Kidney (tissue), 14 donors: ENCODE data around the gene SPARC. TPM values are rescaled to one million over a fixed set of nuclear protein-coding genes. Genes with fewer than 3 reads are reported as not detected.
"Not testable (repeated sequence)": the region's sequence is repeated elsewhere in the genome, so short reads cannot be mapped to it uniquely, and the experiment has no call there.

Source experiments
- DNase-seq, 5 donors: peaks; one replicate each; pipeline ENCODE4 v3.0.0-alpha.2; 2013 to 2020
- FAIRE-seq: peaks from 2 replicates; lab custom pipeline; 2012; peaks lifted over from hg19 to GRCh38; lab: Jason Lieb, UNC
- H3K27ac ChIP-seq, 2 donors: one replicate each; pipeline ENCODE4 v1.7.0; 2013; ENCODE audit warnings: low read depth in 2 of 2, low read length in 2 of 2, inconsistent platforms in 1 of 2
- H3K27me3 ChIP-seq: one replicate; pipeline ENCODE4 v1.7.1; 2013; ENCODE audit warnings: low read length, inconsistent platforms; ENCODE audit not compliant: control insufficient read depth, insufficient read depth
- H3K36me3 ChIP-seq, 3 donors: one replicate each; pipeline versions ENCODE4 v1.7.0 to v1.7.1; 2013; ENCODE audit warnings: low read length in 3 of 3, control low read depth in 1 of 3, inconsistent platforms in 1 of 3; ENCODE audit not compliant: insufficient read depth in 3 of 3, control insufficient read depth in 2 of 3
- H3K4me1 ChIP-seq, 3 donors: one replicate each; pipeline versions ENCODE4 v1.7.0 to v1.7.1; 2013; ENCODE audit warnings: low read length in 3 of 3, inconsistent platforms in 1 of 3, low read depth in 1 of 3; ENCODE audit not compliant: control insufficient read depth in 2 of 3, insufficient read depth in 2 of 3
- H3K4me3 ChIP-seq, 3 donors: one replicate each; pipeline versions ENCODE4 v1.7.0 to v1.8.1; 2013; ENCODE audit warnings: low read length in 3 of 3, control low read depth in 1 of 3, inconsistent platforms in 1 of 3
- H3K9ac ChIP-seq, 3 donors: one replicate each; pipeline versions ENCODE4 v1.7.0 to v1.7.1; 2013; ENCODE audit warnings: low read length in 3 of 3, control low read depth in 1 of 3, inconsistent platforms in 1 of 3
- H3K9me3 ChIP-seq, 3 donors: one replicate each; pipeline versions ENCODE4 v1.7.0 to v1.7.1; 2013; ENCODE audit warnings: low read length in 3 of 3, control low read depth in 1 of 3, inconsistent platforms in 1 of 3; ENCODE audit not compliant: control insufficient read depth in 2 of 3, insufficient read depth in 1 of 3
- CTCF ChIP-seq: IDR thresholded peaks from 3 replicates; pipeline ENCODE4 v1.5.1; 2012; ENCODE audit warnings: mild to moderate bottlenecking, moderate library complexity, borderline replicate concordance; ENCODE audit not compliant: insufficient read depth; ENCODE audit errors: extremely low read depth
- intact Hi-C: fragments of 100-400 bp; cut with DNase I; formaldehyde crosslinking; loops from one replicate; pipeline ENCODE4 v1.11.1; 2022
- polyA plus RNA-seq: library from polyadenylated mRNA; stranded (reverse); fragments of 350-450 nt; fragmentation: Illumina TruSeq; extraction: RNeasy Lipid Tissue Mini Kit (QIAGEN cat#74804); gene quantifications from one replicate; pipeline ENCODE4 v1.2.3, GENCODE V29; 2014; ENCODE audit warnings: low read depth, low replicate concordance; ENCODE audit not compliant: insufficient read depth
- total RNA-seq: library from RNA; stranded (reverse); fragmentation: NEBNext Ultra II Directional; extraction: Animal tissue kit (Norgen Biotek cat#: 25700); gene quantifications from one replicate; pipeline ENCODE4 v1.2.1, GENCODE V29; 2021
- donor health status: control.
- donor health status: control.
- donor health status: control.
- donor health status: control.
- donor health status: control.
- donor health status: DM: yes; HTN: yes; CAD: no.
- donor health status: Normal renal cell carcinoma (clear cell type).

Gene SPARC
- total and polyA plus RNA-seq, 2 donors from 2014 or later, result 581 to 637 TPM

DNA sequence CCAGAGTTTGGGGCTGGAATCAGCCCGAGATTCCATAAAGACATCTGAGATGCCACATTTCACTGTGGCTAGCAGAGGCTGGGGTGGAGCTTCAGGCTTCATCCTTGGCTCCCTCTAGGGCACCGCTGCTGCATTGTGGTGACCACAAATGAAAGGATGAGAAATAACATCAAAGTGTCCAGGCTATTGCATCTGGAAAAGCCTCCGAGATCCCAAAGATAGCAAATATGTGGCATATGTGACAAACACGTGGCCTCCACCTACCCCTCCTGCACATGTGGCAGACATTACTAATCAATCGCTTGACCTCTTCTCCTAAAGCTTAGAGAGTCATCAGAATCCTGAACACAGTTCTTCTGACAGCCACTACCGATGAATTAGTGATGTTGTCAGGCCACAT is 4.5 kb downstream of the SPARC start:
- no peak for TF ChIP-seq CTCF
- DNase-seq (no peak), FAIRE-seq (no peak)
- Histone ChIP-seq H3K4me1 (peaks cover 11 to 39% (median 29%) of the 10 kb centered on the region in 3 donors), H3K9ac (no peak overlapping the region), H3K27ac (no peak overlapping the region), H3K4me3 (peak overlapping the region in 1 of 3 donors; percentile 20), H3K27me3 (no peaks in the 10 kb centered on the region), H3K36me3 (peaks cover 0 to 2% (median 0%) of the 10 kb centered on the region in 3 donors), H3K9me3 (no peaks in the 10 kb centered on the region)
- intact Hi-C loops, result no loop called here

GRCh38 chr5:151680944-151681427 is 5.7 kb downstream of the SPARC start:
- no peak for FAIRE-seq
- intact Hi-C loops, result no loop called here
- Histone ChIP-seq H3K27ac (peak overlapping the region; percentile 2 to 45), H3K27me3 (no peaks in the 10 kb centered on the region), H3K4me3 (no peak overlapping the region), H3K9ac (peak overlapping the region in 1 of 3 donors; percentile 24), H3K4me1 (peaks cover 14 to 46% (median 29%) of the 10 kb centered on the region in 3 donors), H3K9me3 (no peaks in the 10 kb centered on the region), H3K36me3 (peaks cover 0 to 2% (median 0%) of the 10 kb centered on the region in 3 donors)
- DNase-seq, result no peak
- TF ChIP-seq CTCF, result no peak

DNA sequence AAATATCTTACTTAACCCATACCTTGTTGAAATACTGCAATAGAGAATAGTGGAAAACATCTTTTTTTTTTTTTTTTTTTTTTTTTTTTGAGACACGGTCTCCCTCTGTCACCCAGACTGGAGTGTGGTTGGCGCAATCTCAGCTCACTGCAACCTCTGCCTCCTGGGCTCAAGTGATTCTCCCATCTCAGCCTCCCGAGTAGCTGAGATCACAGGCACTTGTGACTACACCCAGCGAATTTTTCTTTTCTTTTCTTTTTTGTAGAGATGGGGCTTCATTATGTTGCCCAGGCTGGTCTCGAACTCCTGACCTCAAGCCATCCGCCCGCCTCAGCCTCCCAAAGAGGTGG is 6.6 kb downstream of the SPARC start:
- H3K27ac ChIP-seq, H3K9me3 ChIP-seq, H3K4me3 ChIP-seq, DNase-seq, H3K9ac ChIP-seq, FAIRE-seq, H3K36me3 ChIP-seq, H3K27me3 ChIP-seq, intact Hi-C loops: not testable (repeated sequence)
- H3K4me1 ChIP-seq, result peaks cover 14 to 47% (median 33%) of the 10 kb centered on the region in 3 donors

DNA sequence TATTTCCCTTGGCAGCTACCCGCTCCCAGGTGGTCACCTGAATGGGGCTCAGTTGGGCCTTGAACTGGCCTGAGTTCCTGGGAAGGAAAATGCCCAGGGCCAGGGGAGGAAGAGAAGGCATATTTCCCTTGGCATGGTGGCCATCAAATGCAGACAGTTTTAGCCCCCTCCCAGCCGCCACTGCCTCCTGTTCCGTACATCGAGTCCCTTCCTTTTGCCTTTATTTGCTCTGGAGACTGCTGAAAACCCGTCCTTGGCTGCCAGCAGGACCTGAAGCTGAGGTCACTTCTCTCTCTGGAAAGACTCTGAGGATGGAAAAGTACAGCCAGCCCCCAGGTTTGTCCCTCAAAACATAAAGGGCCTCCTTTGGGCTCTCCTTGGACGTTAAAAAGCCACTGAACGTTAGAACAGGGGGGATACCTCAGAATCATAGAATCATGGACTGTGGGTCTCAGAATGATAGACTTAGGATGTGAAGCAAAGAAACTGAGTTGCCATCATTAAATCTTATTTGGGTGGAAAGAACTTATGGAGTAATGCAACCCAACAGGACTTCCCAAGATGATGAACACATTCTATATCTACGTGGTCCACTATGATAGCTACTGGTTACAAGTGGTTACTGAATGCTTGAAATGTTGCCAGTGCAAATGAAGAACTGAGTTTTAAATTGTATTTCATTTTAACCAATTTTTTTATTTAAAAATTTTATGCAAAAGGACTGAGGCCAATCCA is 7.1 kb downstream of the SPARC start:
- DNase-seq, result no peak
- Histone ChIP-seq H3K36me3 (peaks cover 0 to 10% (median 2%) of the 10 kb centered on the region in 3 donors), H3K27ac (peak overlapping the region; percentile 7 to 32), H3K27me3 (no peaks in the 10 kb centered on the region), H3K9me3 (no peaks in the 10 kb centered on the region), H3K4me1 (peaks cover 14 to 47% (median 38%) of the 10 kb centered on the region in 3 donors), H3K4me3 (no peak overlapping the region), H3K9ac (no peak overlapping the region)
- intact Hi-C loops, result no loop called here
- no peak for TF ChIP-seq CTCF
- FAIRE-seq, result no peak
